ENCODE data around the gene GRID1. TPM values are rescaled to one million over a fixed set of nuclear protein-coding genes. Genes with fewer than 3 reads are reported as not detected.

The GRID1 gene
- total and polyA plus RNA-seq, 8 donors, result 0.31 to 8.5 (median 1.0) TPM; not detected in 1

DNA sequence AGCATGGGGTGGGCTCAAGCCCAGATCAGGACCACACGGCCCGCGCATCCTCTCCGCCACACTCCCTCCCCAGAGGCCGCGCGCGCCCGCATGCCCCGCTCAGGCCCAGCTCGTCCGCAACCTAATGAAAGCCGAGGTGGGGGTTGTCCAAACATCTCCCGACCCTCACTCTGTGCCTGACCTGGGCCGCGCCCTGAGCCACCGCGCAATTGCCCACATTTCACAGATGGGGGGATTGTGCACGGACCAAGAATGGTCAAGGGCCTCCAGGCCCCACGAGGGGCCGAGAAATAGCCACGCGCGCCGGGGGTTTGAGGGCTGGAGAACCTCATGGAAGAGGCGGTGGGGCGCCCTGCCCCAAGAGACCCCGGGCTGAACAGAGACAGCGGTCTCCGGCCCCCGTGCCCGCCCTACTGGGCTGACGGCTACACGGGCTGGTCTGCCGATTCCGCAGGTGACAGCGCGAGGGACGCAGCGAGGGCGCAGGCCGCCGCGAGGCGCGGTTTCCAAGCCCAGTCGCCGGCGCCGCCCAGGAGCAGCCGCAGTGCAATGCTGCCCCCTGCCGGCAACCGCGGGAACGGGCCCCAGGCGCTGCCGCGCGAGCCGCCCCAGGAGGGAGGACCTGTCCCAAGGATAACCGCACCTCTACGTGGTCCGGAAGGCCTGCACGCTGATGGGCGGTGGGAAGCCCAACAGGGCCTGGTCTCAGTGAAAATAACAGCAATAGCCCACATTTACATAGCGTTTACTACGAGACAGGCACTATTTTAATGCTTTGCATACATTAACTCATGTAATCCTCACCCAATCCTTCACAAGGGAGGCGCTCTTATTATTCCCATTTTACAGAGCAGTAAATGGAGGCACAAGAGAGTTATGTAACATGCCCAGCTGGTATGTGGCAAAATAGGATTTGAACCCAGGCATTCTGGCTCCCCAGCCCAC is 10.5 kb upstream of the GRID1 start:
- H3K27me3 ChIP-seq, result peaks cover 0 to 80% (median 24%) of the 10 kb centered on the region in 3 donors
- peak overlapping the region; percentile 32 to 43 (median 36) for H3K4me3 ChIP-seq
- H3K36me3 ChIP-seq, result no peaks in the 10 kb centered on the region
- intact Hi-C loops (cut with DNase I; ENCODE audit: low total_unique reads), result loop anchor here (10.0 kb wide), 1 partner anchor 832 kb away; no protein-coding TSS in a partner anchor
- peak; percentile 88 to 91 for DNase-seq
- H3K4me1 ChIP-seq, result peaks cover 4 to 9% (median 6%) of the 10 kb centered on the region in 4 donors
- H3K9me3 ChIP-seq, result no peaks in the 10 kb centered on the region
- no peak overlapping the region for H3K27ac ChIP-seq
- WGBS, 5 donors, result 14 to 21% (median 19%) methylated on average over 44 to 68 of the region's 68 CpGs
- no peak for TF ChIP-seq POLR2A (IDR thresholded peaks at IDR 0.05)
- TF ChIP-seq, protein P1, sequence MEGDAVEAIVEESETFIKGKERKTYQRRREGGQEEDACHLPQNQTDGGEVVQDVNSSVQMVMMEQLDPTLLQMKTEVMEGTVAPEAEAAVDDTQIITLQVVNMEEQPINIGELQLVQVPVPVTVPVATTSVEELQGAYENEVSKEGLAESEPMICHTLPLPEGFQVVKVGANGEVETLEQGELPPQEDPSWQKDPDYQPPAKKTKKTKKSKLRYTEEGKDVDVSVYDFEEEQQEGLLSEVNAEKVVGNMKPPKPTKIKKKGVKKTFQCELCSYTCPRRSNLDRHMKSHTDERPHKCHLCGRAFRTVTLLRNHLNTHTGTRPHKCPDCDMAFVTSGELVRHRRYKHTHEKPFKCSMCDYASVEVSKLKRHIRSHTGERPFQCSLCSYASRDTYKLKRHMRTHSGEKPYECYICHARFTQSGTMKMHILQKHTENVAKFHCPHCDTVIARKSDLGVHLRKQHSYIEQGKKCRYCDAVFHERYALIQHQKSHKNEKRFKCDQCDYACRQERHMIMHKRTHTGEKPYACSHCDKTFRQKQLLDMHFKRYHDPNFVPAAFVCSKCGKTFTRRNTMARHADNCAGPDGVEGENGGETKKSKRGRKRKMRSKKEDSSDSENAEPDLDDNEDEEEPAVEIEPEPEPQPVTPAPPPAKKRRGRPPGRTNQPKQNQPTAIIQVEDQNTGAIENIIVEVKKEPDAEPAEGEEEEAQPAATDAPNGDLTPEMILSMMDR (IDR thresholded peaks at IDR 0.05), result peak in 5 of 7 experiments; percentile 69 to 99 (median 99)

GRCh38 chr10:86376403-86376802 is 9.8 kb upstream of the GRID1 start:
- intact Hi-C loops (cut with DNase I; ENCODE audit: low total_unique reads), result loop anchor here (10.0 kb wide), 1 partner anchor 832 kb away; no protein-coding TSS in a partner anchor

GRCh38 chr10:86375204-86375603 is 8.6 kb upstream of the GRID1 start:
- Histone ChIP-seq H3K36me3 (no peaks in the 10 kb centered on the region), H3K4me1 (peaks cover 4 to 9% (median 6%) of the 10 kb centered on the region in 4 donors), H3K9me3 (no peaks in the 10 kb centered on the region), H3K27me3 (peaks cover 0 to 86% (median 26%) of the 10 kb centered on the region in 3 donors), H3K4me3 (no peak overlapping the region), H3K27ac (no peak overlapping the region)
- no peak for DNase-seq
- 65 to 80% (median 71%) methylated on average over 8 of the region's 8 CpGs for WGBS, 5 donors
- intact Hi-C loops (cut with DNase I; ENCODE audit: low total_unique reads), result loop anchor here (10.0 kb wide), 1 partner anchor 830 kb away; no protein-coding TSS in a partner anchor
- no peak for TF ChIP-seq POLR2AphosphoS5 (IDR thresholded peaks at IDR 0.05)
- no peak for TF ChIP-seq POLR2A (IDR thresholded peaks at IDR 0.05)
- no peak for TF ChIP-seq EP300 (IDR thresholded peaks at IDR 0.05)
- TF ChIP-seq, protein P1 (IDR thresholded peaks at IDR 0.05), result no peak

More at GRCh38 chr10:86376403-86376802, 9.8 kb upstream of the GRID1 start:
- Histone ChIP-seq H3K9me3 (no peaks in the 10 kb centered on the region), H3K27ac (no peak overlapping the region), H3K4me1 (peaks cover 4 to 9% (median 6%) of the 10 kb centered on the region in 4 donors), H3K4me3 (no peak overlapping the region), H3K36me3 (no peaks in the 10 kb centered on the region), H3K27me3 (peaks cover 0 to 86% (median 24%) of the 10 kb centered on the region in 3 donors)
- TF ChIP-seq POLR2A (IDR thresholded peaks at IDR 0.05) (no peak), POLR2AphosphoS5 (IDR thresholded peaks at IDR 0.05) (no peak), EP300 (IDR thresholded peaks at IDR 0.05) (no peak)
- TF ChIP-seq, protein P1 (IDR thresholded peaks at IDR 0.05), result no peak
- WGBS, 5 donors, result 72 to 88% (median 83%) methylated on average over 7 of the region's 7 CpGs
- no peak for DNase-seq

GRCh38 chr10:86374664-86375063 is 8.1 kb upstream of the GRID1 start:
- DNase-seq, result peak in 1 of 2 donors; percentile 23
- Histone ChIP-seq H3K27ac (no peak overlapping the region), H3K4me3 (no peak overlapping the region), H3K9me3 (no peaks in the 10 kb centered on the region), H3K36me3 (no peaks in the 10 kb centered on the region), H3K27me3 (peaks cover 0 to 86% (median 31%) of the 10 kb centered on the region in 3 donors), H3K4me1 (peaks cover 4 to 9% (median 6%) of the 10 kb centered on the region in 4 donors)
- TF ChIP-seq POLR2A (IDR thresholded peaks at IDR 0.05) (no peak), POLR2AphosphoS5 (IDR thresholded peaks at IDR 0.05) (no peak), EP300 (IDR thresholded peaks at IDR 0.05) (no peak)
- TF ChIP-seq, protein P1 (IDR thresholded peaks at IDR 0.05), result no peak
- 51 to 80% (median 56%) methylated on average over 4 to 8 of the region's 8 CpGs for WGBS, 5 donors
- intact Hi-C loops (cut with DNase I; ENCODE audit: low total_unique reads), result loop anchor here (10.0 kb wide), 1 partner anchor 830 kb away; no protein-coding TSS in a partner anchor
